ENCODE results near the gene CCDC33. TPM values are rescaled to one million over a fixed set of nuclear protein-coding genes. Genes with fewer than 3 reads are reported as not detected.

Gene CCDC33
- total and polyA plus RNA-seq, 7 donors = 0.01 to 0.03 TPM; not detected in 5

DNA sequence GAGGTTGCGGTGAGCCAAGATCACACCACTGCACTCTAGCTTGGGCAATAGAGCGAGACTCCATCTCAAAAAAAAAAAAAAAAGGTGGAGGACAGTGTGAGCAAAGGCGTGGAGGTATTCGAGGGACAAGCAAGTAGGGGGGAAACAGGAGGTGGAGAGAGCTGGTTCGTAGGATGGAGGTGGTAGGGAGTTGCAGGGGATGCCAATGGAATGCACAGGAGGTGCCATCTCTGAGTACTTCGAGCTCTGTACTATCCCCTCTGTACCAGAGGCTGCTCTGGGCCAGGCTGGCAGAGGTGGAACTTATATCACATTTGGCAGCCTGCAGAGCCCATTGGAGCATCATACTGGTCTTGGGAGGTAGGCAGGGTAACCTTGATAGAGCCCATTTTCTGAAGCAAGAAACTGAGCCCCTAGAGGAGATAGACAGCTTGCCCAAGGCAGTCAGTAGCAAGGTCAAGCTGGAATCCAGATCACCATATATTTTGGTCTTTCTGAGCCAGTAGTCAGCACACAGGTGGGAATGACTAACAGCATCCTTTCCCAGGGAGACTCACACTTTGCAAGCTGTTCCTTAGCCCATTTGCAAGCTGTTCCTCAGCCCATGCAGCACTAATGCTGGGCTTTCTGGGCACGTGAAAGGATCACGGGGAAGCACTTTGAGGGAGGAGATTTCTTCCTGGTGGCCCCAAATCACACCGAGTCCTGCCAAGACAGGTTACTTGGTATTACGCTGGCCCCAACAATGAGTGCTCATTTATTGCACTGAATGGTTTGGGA is 9.2 kb upstream of the CCDC33 start:
- Histone ChIP-seq H3K36me3 (ENCODE audit: insufficient read depth in 1 of 2, low read depth in 1 of 2) (no peaks in the 10 kb centered on the region), H3K27ac (no peak overlapping the region), H3K4me3 (no peak overlapping the region), H3K27me3 (ENCODE audit: insufficient read depth in 3 of 3, low read length in 2 of 3) (peaks cover 0 to 29% (median 5%) of the 10 kb centered on the region in 3 donors), H3K9me3 (no peaks in the 10 kb centered on the region), H3K4me1 (peaks cover 10% of the 10 kb centered on the region)
- intact Hi-C loops (cut with DNase I) = no loop called here
- TF ChIP-seq, protein P1, sequence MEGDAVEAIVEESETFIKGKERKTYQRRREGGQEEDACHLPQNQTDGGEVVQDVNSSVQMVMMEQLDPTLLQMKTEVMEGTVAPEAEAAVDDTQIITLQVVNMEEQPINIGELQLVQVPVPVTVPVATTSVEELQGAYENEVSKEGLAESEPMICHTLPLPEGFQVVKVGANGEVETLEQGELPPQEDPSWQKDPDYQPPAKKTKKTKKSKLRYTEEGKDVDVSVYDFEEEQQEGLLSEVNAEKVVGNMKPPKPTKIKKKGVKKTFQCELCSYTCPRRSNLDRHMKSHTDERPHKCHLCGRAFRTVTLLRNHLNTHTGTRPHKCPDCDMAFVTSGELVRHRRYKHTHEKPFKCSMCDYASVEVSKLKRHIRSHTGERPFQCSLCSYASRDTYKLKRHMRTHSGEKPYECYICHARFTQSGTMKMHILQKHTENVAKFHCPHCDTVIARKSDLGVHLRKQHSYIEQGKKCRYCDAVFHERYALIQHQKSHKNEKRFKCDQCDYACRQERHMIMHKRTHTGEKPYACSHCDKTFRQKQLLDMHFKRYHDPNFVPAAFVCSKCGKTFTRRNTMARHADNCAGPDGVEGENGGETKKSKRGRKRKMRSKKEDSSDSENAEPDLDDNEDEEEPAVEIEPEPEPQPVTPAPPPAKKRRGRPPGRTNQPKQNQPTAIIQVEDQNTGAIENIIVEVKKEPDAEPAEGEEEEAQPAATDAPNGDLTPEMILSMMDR (IDR thresholded peaks at IDR 0.05) = no peak
- DNase-seq = no peak
- WGBS, 3 donors = 73 to 80% (median 74%) methylated on average over 9 to 10 of the region's 10 CpGs
- no peak for ATAC-seq

GRCh38 chr15:74227968-74228722 is 8.0 kb upstream of the CCDC33 start:
- TF ChIP-seq, protein P1 (IDR thresholded peaks at IDR 0.05) = no peak
- intact Hi-C loops (cut with DNase I) = no loop called here
- H3K27ac ChIP-seq = no peak overlapping the region
- no peak overlapping the region for H3K4me3 ChIP-seq
- H3K4me1 ChIP-seq = peaks cover 10% of the 10 kb centered on the region
- WGBS, 3 donors = 24 to 30% (median 28%) methylated on average over 11 of the region's 11 CpGs
- no peaks in the 10 kb centered on the region for H3K36me3 ChIP-seq (ENCODE audit: insufficient read depth in 1 of 2, low read depth in 1 of 2)
- no peaks in the 10 kb centered on the region for H3K9me3 ChIP-seq
- H3K27me3 ChIP-seq (ENCODE audit: insufficient read depth in 3 of 3, low read length in 2 of 3) = peaks cover 0 to 26% (median 5%) of the 10 kb centered on the region in 3 donors
- no peak for ATAC-seq
- DNase-seq = no peak

DNA sequence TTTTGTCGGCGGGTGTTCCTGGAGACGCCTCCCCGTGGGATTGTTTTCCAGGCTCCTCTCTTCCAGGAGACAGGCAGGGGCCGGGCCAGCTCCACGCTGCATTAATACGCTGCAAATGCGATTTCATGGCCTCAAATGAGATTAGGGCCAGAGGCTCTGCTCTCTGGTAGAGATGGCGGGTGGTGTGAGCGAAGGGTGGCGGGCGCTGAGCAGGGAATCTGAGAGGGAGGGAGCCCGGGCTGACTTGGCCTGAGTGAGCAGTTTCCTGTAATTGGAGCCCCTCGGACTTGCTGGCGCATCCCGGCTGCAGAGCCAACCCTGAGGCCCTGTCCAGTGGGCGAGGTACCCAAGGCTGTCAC is 7.4 kb upstream of the CCDC33 start:
- ATAC-seq (peak; percentile 21 to 56 (median 44)), DNase-seq (peak in 1 of 2 donors; percentile 50)
- no peaks in the 10 kb centered on the region for H3K36me3 ChIP-seq (ENCODE audit: insufficient read depth in 1 of 2, low read depth in 1 of 2)
- H3K4me1 ChIP-seq = peaks cover 10% of the 10 kb centered on the region
- H3K27me3 ChIP-seq (ENCODE audit: insufficient read depth in 3 of 3, low read length in 2 of 3) = peaks cover 0 to 26% (median 5%) of the 10 kb centered on the region in 3 donors
- H3K4me3 ChIP-seq = no peak overlapping the region
- 5 to 12% (median 12%) methylated on average over 17 of the region's 17 CpGs for WGBS, 3 donors
- TF ChIP-seq, protein P1 (IDR thresholded peaks at IDR 0.05) = no peak
- no peak overlapping the region for H3K27ac ChIP-seq
- H3K9me3 ChIP-seq = no peaks in the 10 kb centered on the region
- intact Hi-C loops (cut with DNase I) = no loop called here

DNA sequence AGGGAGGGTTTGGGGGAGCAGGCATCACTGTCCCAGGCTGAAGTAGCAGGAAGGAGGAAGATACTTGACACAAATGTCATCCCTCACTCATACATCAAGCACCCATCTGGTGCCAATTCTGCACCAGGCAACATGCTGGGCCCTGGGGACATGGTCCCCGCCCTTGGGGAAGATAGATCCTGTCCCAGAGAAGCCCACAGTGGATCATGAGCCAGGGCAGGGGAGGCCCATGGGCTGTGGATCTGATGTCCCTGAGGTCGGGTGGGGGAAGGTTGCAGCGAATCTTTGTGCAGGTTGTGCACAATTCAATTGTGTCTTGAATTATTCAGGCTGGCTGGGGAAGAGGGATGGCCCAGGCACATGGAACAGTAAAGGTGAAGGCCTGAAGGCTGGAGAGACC is 6.4 kb upstream of the CCDC33 start:
- WGBS, 3 donors = 80 to 82% (median 81%) methylated on average over 3 of the region's 3 CpGs
- Histone ChIP-seq H3K9me3 (no peaks in the 10 kb centered on the region), H3K27ac (no peak overlapping the region), H3K27me3 (ENCODE audit: insufficient read depth in 3 of 3, low read length in 2 of 3) (peaks cover 0 to 16% (median 5%) of the 10 kb centered on the region in 3 donors), H3K4me1 (peaks cover 10% of the 10 kb centered on the region), H3K36me3 (ENCODE audit: insufficient read depth in 1 of 2, low read depth in 1 of 2) (no peaks in the 10 kb centered on the region), H3K4me3 (no peak overlapping the region)
- ATAC-seq = no peak
- intact Hi-C loops (cut with DNase I) = no loop called here
- peak in 1 of 2 donors; percentile 12 for DNase-seq
- TF ChIP-seq, protein P1 (IDR thresholded peaks at IDR 0.05) = no peak
